ENCODE data around the gene MAGI1. TPM values are rescaled to one million over a fixed set of nuclear protein-coding genes. Genes with fewer than 3 reads are reported as not detected.

MAGI1 gene
- total RNA-seq, 1 experiment from 2014 or later: 38.6 TPM

DNA sequence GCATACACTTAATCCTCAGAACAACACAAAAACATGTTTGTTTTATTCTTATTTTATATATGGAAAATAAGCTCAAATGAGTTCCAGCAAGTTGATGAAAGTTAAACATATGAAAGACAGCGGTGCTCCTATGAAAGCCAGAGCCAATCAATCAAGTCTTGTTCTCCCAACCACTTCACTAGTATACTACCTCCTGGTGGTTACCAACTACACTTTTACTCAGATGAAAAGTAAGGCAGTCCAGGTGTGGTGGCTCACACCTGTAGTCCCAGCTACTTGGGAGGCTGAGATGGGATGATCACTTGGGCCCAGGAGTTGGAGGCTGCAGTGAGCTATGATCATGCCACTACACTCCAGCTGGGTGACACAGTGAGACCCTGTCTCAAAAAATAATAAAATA, 66.0 kb downstream of the MAGI1 start:
- peak overlapping the region; percentile 56; the same call in 1 of the 2 replicates for H3K27ac ChIP-seq (ENCODE audit: low read depth, low read length)
- H4K20me1 ChIP-seq (ENCODE audit: insufficient read depth): no peaks in the 10 kb centered on the region
- TF ChIP-seq RAD21 (IDR thresholded peaks at IDR 0.05; ENCODE audit: low read depth) (peak; percentile 25; the same call in 1 of the 2 replicates), SIN3A (IDR thresholded peaks at IDR 0.05; ENCODE audit: low read depth) (no peak)
- TF ChIP-seq, protein P1, sequence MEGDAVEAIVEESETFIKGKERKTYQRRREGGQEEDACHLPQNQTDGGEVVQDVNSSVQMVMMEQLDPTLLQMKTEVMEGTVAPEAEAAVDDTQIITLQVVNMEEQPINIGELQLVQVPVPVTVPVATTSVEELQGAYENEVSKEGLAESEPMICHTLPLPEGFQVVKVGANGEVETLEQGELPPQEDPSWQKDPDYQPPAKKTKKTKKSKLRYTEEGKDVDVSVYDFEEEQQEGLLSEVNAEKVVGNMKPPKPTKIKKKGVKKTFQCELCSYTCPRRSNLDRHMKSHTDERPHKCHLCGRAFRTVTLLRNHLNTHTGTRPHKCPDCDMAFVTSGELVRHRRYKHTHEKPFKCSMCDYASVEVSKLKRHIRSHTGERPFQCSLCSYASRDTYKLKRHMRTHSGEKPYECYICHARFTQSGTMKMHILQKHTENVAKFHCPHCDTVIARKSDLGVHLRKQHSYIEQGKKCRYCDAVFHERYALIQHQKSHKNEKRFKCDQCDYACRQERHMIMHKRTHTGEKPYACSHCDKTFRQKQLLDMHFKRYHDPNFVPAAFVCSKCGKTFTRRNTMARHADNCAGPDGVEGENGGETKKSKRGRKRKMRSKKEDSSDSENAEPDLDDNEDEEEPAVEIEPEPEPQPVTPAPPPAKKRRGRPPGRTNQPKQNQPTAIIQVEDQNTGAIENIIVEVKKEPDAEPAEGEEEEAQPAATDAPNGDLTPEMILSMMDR (IDR thresholded peaks at IDR 0.05 in 2 of 3, conservative IDR thresholded peaks at IDR 0.05 in 1 of 3; ENCODE audit: borderline replicate concordance in 1 of 3, insufficient read depth in 1 of 3, low read depth in 2 of 3, low read length in 2 of 3): 0 out of 6 replicates have a peak, but pooled peaks of 2 of the 3 experiments have one; percentile 8 to 23
- peaks cover 26 to 46% of the 10 kb centered on the region in 2 experiments for H3K4me1 ChIP-seq (ENCODE audit: control insufficient read depth in 1 of 2, insufficient read depth in 2 of 2, low read length in 2 of 2)
- no peak overlapping the region for H3K4me3 ChIP-seq (replicated peaks in 1 of 2; ENCODE audit: low read depth in 1 of 2, low read length in 2 of 2)
- DNase-seq (ENCODE audit: low read depth, low spot score): no peak
- H3K79me2 ChIP-seq (ENCODE audit: insufficient read depth, low read length): peaks cover 1% of the 10 kb centered on the region; the same call in 1 of the 2 replicates
- POLR2A ChIA-PET: no interaction called here
- no peak overlapping the region for H2AFZ ChIP-seq (ENCODE audit: low read depth, low read length, poor library complexity, severe bottlenecking)
- H3K36me3 ChIP-seq (ENCODE audit: control insufficient read depth in 1 of 2, insufficient read depth in 2 of 2, low read length in 2 of 2): no peaks in the 10 kb centered on the region
- no TSS peak for BruUV-seq (replicated peaks)
- peaks cover 0 to 4% of the 10 kb centered on the region in 2 experiments; a peak in 1 of 4 replicates for H3K9me3 ChIP-seq (ENCODE audit: control insufficient read depth in 1 of 2, insufficient read depth in 1 of 2, low read depth in 1 of 2, low read length in 2 of 2)
- peak; percentile 54 for ATAC-seq
- intact Hi-C loops (cut with micrococcal nuclease): no loop called here
- RAD21 ChIA-PET (ENCODE audit: low non-redundant PET in 1 of 2, low total read pairs in 2 of 2, uncharacterized antibody in 2 of 2, unreplicated experiment in 2 of 2): no interaction called here
- H3K9me2 ChIP-seq (ENCODE audit: insufficient read depth): no peaks in the 10 kb centered on the region
- H3K9ac ChIP-seq (ENCODE audit: low read length): no peak overlapping the region
- no peak overlapping the region for H3K4me2 ChIP-seq (ENCODE audit: low read length)
- CTCF ChIA-PET: no interaction called here
- no peaks in the 10 kb centered on the region for H3K27me3 ChIP-seq (ENCODE audit: insufficient read depth, low read length)

DNA sequence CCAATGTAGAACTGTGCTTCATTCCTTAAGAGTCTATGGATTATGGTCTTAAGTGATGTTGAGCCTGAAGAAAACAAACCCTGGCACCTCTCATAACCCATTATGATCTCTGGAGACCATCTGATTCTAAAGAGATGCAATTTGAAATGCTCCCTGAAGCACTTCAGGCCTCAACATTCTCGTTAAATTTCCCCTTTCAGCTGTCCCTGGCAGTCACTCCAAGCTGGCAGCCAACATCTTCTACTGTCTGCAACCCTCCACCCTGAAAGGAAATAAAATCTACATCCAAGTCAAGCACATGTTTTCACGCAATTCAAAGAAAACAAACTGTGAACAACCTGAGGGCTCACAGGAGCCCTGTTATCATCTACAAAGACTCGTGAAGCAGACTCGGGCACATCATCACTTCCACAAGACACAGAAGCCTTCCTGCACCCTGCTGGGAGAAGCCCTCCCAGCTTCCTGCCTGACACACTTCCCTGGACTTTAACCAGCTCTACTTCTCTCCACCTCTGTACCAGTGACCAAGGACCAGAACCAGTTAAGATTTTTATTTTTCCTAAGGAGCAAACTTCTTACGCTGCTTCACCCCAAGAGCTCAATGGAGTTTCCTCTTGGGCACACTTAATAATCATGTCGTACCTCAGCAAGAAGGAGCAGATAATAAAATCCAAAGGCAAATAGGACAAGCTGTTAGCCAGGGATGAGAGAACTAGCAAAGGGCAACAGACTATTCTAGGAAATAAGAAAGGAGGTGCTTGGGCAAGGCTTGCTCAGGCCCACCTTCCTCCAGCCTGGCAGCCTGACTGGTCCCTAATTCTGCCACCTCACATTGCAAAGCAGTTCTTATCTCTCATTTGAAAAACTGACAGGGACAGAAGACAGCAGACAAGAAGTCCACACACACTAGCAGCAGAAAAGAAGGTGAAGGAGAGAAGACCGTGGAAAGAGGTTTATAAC, 67.1 kb downstream of the MAGI1 start:
- ATAC-seq (peak; percentile 72), DNase-seq (ENCODE audit: low read depth, low spot score) (no peak)
- Histone ChIP-seq H3K79me2 (ENCODE audit: insufficient read depth, low read length) (peaks cover 6% of the 10 kb centered on the region), H3K9me3 (ENCODE audit: control insufficient read depth in 1 of 2, insufficient read depth in 1 of 2, low read depth in 1 of 2, low read length in 2 of 2) (peaks cover 0 to 4% of the 10 kb centered on the region in 2 experiments; a peak in 1 of 4 replicates), H3K4me1 (ENCODE audit: control insufficient read depth in 1 of 2, insufficient read depth in 2 of 2, low read length in 2 of 2) (peaks cover 30 to 52% of the 10 kb centered on the region in 2 experiments), H3K4me2 (ENCODE audit: low read length) (peak overlapping the region; percentile 35), H3K36me3 (ENCODE audit: control insufficient read depth in 1 of 2, insufficient read depth in 2 of 2, low read length in 2 of 2) (no peaks in the 10 kb centered on the region), H3K27ac (ENCODE audit: low read depth, low read length) (peak overlapping the region; percentile 56), H2AFZ (ENCODE audit: low read depth, low read length, poor library complexity, severe bottlenecking) (no peak overlapping the region), H3K27me3 (ENCODE audit: insufficient read depth, low read length) (no peaks in the 10 kb centered on the region), H4K20me1 (ENCODE audit: insufficient read depth) (no peaks in the 10 kb centered on the region), H3K9ac (ENCODE audit: low read length) (no peak overlapping the region), H3K4me3 (replicated peaks in 1 of 2; ENCODE audit: low read depth in 1 of 2, low read length in 2 of 2) (no peak overlapping the region), H3K9me2 (ENCODE audit: insufficient read depth) (no peaks in the 10 kb centered on the region)
- no TSS peak for BruUV-seq (replicated peaks)
- CTCF ChIA-PET: no interaction called here
- TF ChIP-seq FOSL1 (IDR thresholded peaks at IDR 0.05; ENCODE audit: low read depth) (no peak), TCF7L2 (IDR thresholded peaks at IDR 0.05; ENCODE audit: borderline replicate concordance, extremely low read depth, insufficient read depth, insufficient read length) (peak; percentile 69), SIN3A (IDR thresholded peaks at IDR 0.05; ENCODE audit: low read depth) (no peak), ZFX (IDR thresholded peaks at IDR 0.05) (no peak)
- POLR2A ChIA-PET: no interaction called here
- intact Hi-C loops (cut with micrococcal nuclease): no loop called here
- RAD21 ChIA-PET (ENCODE audit: low non-redundant PET in 1 of 2, low total read pairs in 2 of 2, uncharacterized antibody in 2 of 2, unreplicated experiment in 2 of 2): no interaction called here
